SU-DHL-6 (cell line): ENCODE measurements around the gene COL1A1.

Source experiments
- H2AFZ ChIP-seq: fragments of 200-600 bp; sonication (generic); 2 replicates; pipeline ENCODE4 v1.6.1; 2014; ENCODE audit warnings: low read depth, mild to moderate bottlenecking, moderate library complexity, mixed read lengths, antibody characterized with exemption, low read length; ENCODE audit not compliant: severe bottlenecking
- H3F3A ChIP-seq: fragments of 200-600 bp; shearing (Covaris generic); 2 replicates; pipeline ENCODE4 v1.6.0; 2016; ENCODE audit warnings: antibody characterized with exemption, mild to moderate bottlenecking; ENCODE audit not compliant: insufficient read depth
- H3K27ac ChIP-seq: fragments of 200-600 bp; sonication (generic); 2 replicates; pipeline ENCODE4 v1.5.1; 2016; ENCODE audit warnings: low read depth, mild to moderate bottlenecking, low read length, moderate library complexity, mixed read lengths
- H3K27me3 ChIP-seq: fragments of 200-600 bp; sonication (generic), shearing (Covaris generic); 2 replicates; pipeline ENCODE4 v1.6.0; 2014; ENCODE audit warnings: mild to moderate bottlenecking, low read length
- H3K36me3 ChIP-seq: fragments of 200-600 bp; sonication (generic); 2 replicates; pipeline ENCODE4 v1.6.1; 2014; ENCODE audit warnings: mild to moderate bottlenecking, low read length, mixed read lengths
- H3K4me2 ChIP-seq: fragments of 300-600, 200-600 bp; shearing (Covaris generic), sonication (generic); 2 replicates; pipeline ENCODE4 v1.6.0; 2014; ENCODE audit warnings: low read length, low read depth, mild to moderate bottlenecking; ENCODE audit not compliant: poor library complexity, severe bottlenecking
- H3K4me3 ChIP-seq: fragments of 200-600 bp; sonication (generic); 2 replicates; pipeline ENCODE4 v1.5.1; 2014; ENCODE audit warnings: antibody characterized with exemption, low read length, mild to moderate bottlenecking, mixed read lengths; ENCODE audit not compliant: insufficient read depth, poor library complexity, severe bottlenecking
- H3K79me2 ChIP-seq: fragments of 200-600 bp; sonication (generic); 2 replicates; pipeline ENCODE4 v1.6.1; 2014; ENCODE audit warnings: mild to moderate bottlenecking, low read length, moderate library complexity; ENCODE audit not compliant: insufficient read depth
- H3K9ac ChIP-seq: fragments of 200-600 bp; sonication (generic); 2 replicates; pipeline ENCODE4 v1.7.0; 2014; ENCODE audit warnings: mild to moderate bottlenecking, low read length
- H3K9me2 ChIP-seq: fragments of 200-600 bp; sonication (generic); replicated peaks from 2 replicates; pipeline ENCODE4 v1.6.1; 2014; ENCODE audit warnings: low read length; ENCODE audit not compliant: insufficient read depth
- H3K9me3 ChIP-seq: fragments of 200-600 bp; sonication (generic); 2 replicates; pipeline ENCODE4 v1.6.1; 2014; ENCODE audit warnings: low read length, mixed read lengths; ENCODE audit not compliant: insufficient read depth
- H4K20me1 ChIP-seq: fragments of 200-600 bp; sonication (generic); 2 replicates; pipeline ENCODE4 v1.6.1; 2014; ENCODE audit warnings: low read depth, mild to moderate bottlenecking, antibody characterized with exemption, low read length, moderate library complexity, mixed read lengths
- CTCF ChIP-seq: fragments of 200-600 bp; sonication (generic); IDR thresholded peaks from one replicate; pipeline ENCODE4 v1.5.1; 2017; ENCODE audit warnings: antibody characterized with exemption, mild to moderate bottlenecking, low read length, moderate library complexity; ENCODE audit not compliant: insufficient read depth, poor library complexity, severe bottlenecking
- EZH2phosphoT487 ChIP-seq: fragments of 200-600 bp; sonication (generic), shearing (Covaris generic); conservative IDR thresholded peaks from 2 replicates; pipeline ENCODE4 v1.6.1; 2018; ENCODE audit warnings: mild to moderate bottlenecking, antibody characterized with exemption, low read length, moderate library complexity, mixed read lengths

The COL1A1 gene

GRCh38 chr17:50167371-50167770 is 34.1 kb downstream of the COL1A1 start:
- Histone ChIP-seq H2AFZ (no peak overlapping the region), H3F3A (no peaks in the 10 kb centered on the region), H3K4me2 (no peak overlapping the region), H3K9me3 (no peaks in the 10 kb centered on the region), H3K79me2 (no peaks in the 10 kb centered on the region), H3K27me3 (no peaks in the 10 kb centered on the region), H4K20me1 (no peaks in the 10 kb centered on the region), H3K27ac (no peak overlapping the region), H3K4me3 (no peak overlapping the region), H3K9me2 (no peaks in the 10 kb centered on the region), H3K36me3 (no peaks in the 10 kb centered on the region), H3K9ac (no peak overlapping the region)
- TF ChIP-seq EZH2phosphoT487: no peak
- no peak for TF ChIP-seq CTCF

GRCh38 chr17:50166518-50167181 is 34.8 kb downstream of the COL1A1 start:
- no peak overlapping the region for H3K4me3 ChIP-seq
- no peak for TF ChIP-seq EZH2phosphoT487
- no peak for TF ChIP-seq CTCF
- no peak overlapping the region for H3K9ac ChIP-seq
- no peaks in the 10 kb centered on the region for H3K79me2 ChIP-seq
- no peaks in the 10 kb centered on the region for H3K27me3 ChIP-seq
- no peak overlapping the region for H3K4me2 ChIP-seq
- no peaks in the 10 kb centered on the region for H3F3A ChIP-seq
- H3K36me3 ChIP-seq: no peaks in the 10 kb centered on the region
- no peak overlapping the region for H3K27ac ChIP-seq
- no peaks in the 10 kb centered on the region for H3K9me3 ChIP-seq
- no peaks in the 10 kb centered on the region for H4K20me1 ChIP-seq
- H2AFZ ChIP-seq: no peak overlapping the region
- no peaks in the 10 kb centered on the region for H3K9me2 ChIP-seq

GRCh38 chr17:50165867-50166517 is 35.4 kb downstream of the COL1A1 start, which contains the start of gene SGCA:
Gene SGCA, plus strand, starts transcription at chr17:50166005. Its CDS starts 36 bp downstream, at chr17:50166041.
- Histone ChIP-seq H3K4me2 (no peak within 1 kb of the TSS), H3K9ac (no peak within 1 kb of the TSS), H3K4me3 (no peak within 1 kb of the TSS), H3K36me3 (no peaks in the 10 kb centered on the region), H3K79me2 (no peaks in the 10 kb centered on the region), H2AFZ (no peak within 1 kb of the TSS), H3K9me3 (no peaks in the 10 kb centered on the region), H4K20me1 (no peaks in the 10 kb centered on the region), H3K9me2 (no peaks in the 10 kb centered on the region), H3K27me3 (no peaks in the 10 kb centered on the region), H3K27ac (no peak within 1 kb of the TSS), H3F3A (no peaks in the 10 kb centered on the region)
- TF ChIP-seq CTCF: no peak
- TF ChIP-seq EZH2phosphoT487: no peak
